OCI-M2 (cell line): Measurements from ENCODE around the gene TMEM87A.

Experiments used
- DNase-seq: peaks from one replicate; lab custom pipeline; 2025; ENCODE audit not compliant: unreplicated experiment; lab: John Stamatoyannopoulos, UW

The TMEM87A gene

DNA sequence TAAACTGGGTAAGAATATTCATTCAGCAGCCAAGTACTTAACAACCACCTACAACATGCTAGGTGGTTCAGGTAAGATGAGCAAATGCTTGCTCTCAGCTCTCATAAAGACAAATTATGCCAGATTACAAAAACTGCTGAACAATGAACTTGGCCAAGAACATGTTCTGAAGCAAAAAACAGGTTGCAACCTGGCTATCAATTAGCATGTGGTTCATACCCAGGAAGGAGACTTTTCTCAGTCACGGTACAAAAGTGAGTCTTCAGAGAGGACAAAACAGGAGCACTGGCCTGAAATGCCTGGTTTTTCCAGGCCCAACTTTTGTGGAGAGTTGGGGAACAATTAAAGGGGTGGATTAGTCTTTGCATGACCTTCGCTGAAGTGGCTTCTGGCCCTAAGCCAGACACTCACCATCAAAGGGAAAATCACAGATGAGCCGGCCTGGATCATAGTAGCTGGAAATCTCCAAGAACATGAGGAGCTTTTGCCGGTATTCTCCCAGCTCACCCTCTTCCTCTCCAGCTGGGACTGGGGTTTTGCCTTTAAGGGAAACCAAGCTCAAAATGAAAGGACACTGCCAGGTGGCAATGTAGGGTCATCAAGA lies 109.2 kb downstream of the TMEM87A start:
- DNase-seq: no peak

DNA sequence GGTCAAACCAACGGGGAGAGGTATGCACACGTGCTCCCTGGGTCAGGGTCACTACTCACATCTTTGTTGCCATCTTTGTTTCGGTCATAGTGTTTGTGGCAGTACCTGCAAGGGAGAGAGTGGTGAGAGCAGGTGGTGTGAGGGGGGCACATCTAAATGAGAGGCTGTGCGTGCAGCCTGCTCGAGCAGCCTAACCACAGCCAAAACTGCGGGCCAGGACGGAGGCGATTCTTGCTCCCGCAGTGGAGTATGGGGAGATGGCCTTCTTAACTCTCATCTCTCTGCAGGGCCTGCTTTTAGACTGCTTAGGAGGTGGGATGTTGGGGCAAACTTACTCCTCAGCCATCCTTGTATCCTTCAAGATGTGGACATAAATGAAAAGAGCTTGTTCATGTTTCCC lies 109.9 kb downstream of the TMEM87A start:
- no peak for DNase-seq
